ELR (cell line): ENCODE results near the gene RGL3.
"Not testable (repeated sequence)": the region's sequence is repeated elsewhere in the genome, so short reads cannot be mapped to it uniquely, and the experiment has no call there.

Experiments
- DNase-seq: peaks from one replicate; pipeline ENCODE4 v3.0.0-alpha.2; 2015; ENCODE audit warnings: low read depth

The RGL3 gene

GRCh38 chr19:11450570-11451326 is 31.6 kb upstream of the RGL3 start:
- DNase-seq: no peak

GRCh38 chr19:11448923-11449554 is 29.9 kb upstream of the RGL3 start:
- DNase-seq: no peak

- DNase-seq: no peak
Observed at GRCh38 chr19:11448410-11448809, 29.3 kb upstream of the RGL3 start.

- DNase-seq: no peak
Observed at GRCh38 chr19:11447347-11448262, 28.5 kb upstream of the RGL3 start.

- DNase-seq: peak; percentile 55
Observed at GRCh38 chr19:11446652-11447301, 27.7 kb upstream of the RGL3 start.

GRCh38 chr19:11446271-11446651 is 27.1 kb upstream of the RGL3 start:
- DNase-seq: no peak

- DNase-seq: no peak
Observed at GRCh38 chr19:11445141-11445540, 26.0 kb upstream of the RGL3 start.

GRCh38 chr19:11444059-11444458 is 24.9 kb upstream of the RGL3 start:
- DNase-seq: no peak

- no peak for DNase-seq
Observed at GRCh38 chr19:11437955-11438354, 18.8 kb upstream of the RGL3 start.

- peak; percentile 56 for DNase-seq
Observed at GRCh38 chr19:11435833-11436313, 16.8 kb upstream of the RGL3 start.

- peak; percentile 100 for DNase-seq
Observed at GRCh38 chr19:11435057-11435832, 16.1 kb upstream of the RGL3 start, which contains the start of the genes ODAD3 and PRKCSH. Gene ODAD3, minus strand, starts transcription at chr19:11435121. Its CDS starts 105 bp downstream, at chr19:11435016. Gene PRKCSH, plus strand, starts transcription at chr19:11435635. Its CDS starts 483 bp downstream, at chr19:11436118.

- DNase-seq: no peak
Observed at GRCh38 chr19:11434703-11435056, 15.6 kb upstream of the RGL3 start.

- not testable (repeated sequence) for DNase-seq
Observed at GRCh38 chr19:11433526-11433925, 14.4 kb upstream of the RGL3 start.

GRCh38 chr19:11426656-11427055 is 7.5 kb upstream of the RGL3 start:
- DNase-seq: no peak

- DNase-seq: no peak
Observed at GRCh38 chr19:11425719-11426457, 6.8 kb upstream of the RGL3 start.

GRCh38 chr19:11423791-11424181 is 4.7 kb upstream of the RGL3 start:
- DNase-seq: no peak

- no peak for DNase-seq
Observed at GRCh38 chr19:11423164-11423790, 4.2 kb upstream of the RGL3 start.

- peak; percentile 68 for DNase-seq
Observed at GRCh38 chr19:11422163-11423065, 3.3 kb upstream of the RGL3 start.
